ENCODE measurements around the gene CDHR1. TPM values are rescaled to one million over a fixed set of nuclear protein-coding genes. Genes with fewer than 3 reads are reported as not detected.

The CDHR1 gene
- total and polyA plus RNA-seq, 2 of the 8 experiments (the other 6 are each of a cell fraction or from before 2014, with no cell fraction given): 3.9 to 10.5 TPM

DNA sequence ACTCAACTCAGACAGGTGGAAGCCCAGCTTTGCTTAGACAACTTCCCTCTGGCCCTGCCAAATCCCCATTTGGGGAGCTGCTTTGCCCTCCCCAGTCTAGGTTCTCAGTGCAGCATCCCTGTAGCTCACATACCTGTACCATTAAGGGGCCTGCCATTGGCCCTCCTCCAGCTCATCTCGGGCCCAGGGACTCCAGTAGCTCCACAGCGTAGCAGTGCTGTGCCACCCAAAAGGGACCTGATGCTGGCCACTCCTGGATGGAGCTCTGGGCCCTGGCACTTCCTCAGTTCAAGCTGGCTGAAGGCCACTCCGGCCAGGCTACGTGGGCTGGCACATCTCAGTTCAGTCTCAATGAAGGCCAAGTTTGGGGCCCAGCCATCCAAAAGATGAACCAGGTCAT is 39.6 kb downstream of the CDHR1 start:
- Histone ChIP-seq H2BK12ac (ENCODE audit: low read depth, low read length) (no peak overlapping the region), H3K79me1 (ENCODE audit: low read depth, low read length) (no peaks in the 10 kb centered on the region), H3K56ac (replicated peaks; ENCODE audit: insufficient read length, low read depth, low read length) (no peak overlapping the region), H4K8ac (ENCODE audit: extremely low read depth, insufficient read depth, low read length) (no peak overlapping the region), H3K18ac (ENCODE audit: extremely low read depth, low read length) (no peak overlapping the region), H3K4me3 (ENCODE audit: extremely low read depth in 1 of 4, insufficient read depth in 2 of 4, low read depth in 3 of 4, low read length in 4 of 4) (no peak overlapping the region), H2AFZ (ENCODE audit: low read length) (no peak overlapping the region), H3K23me2 (ENCODE audit: low read depth, low read length) (no peaks in the 10 kb centered on the region), H3K23ac (ENCODE audit: insufficient read length) (no peak overlapping the region), H3K4me2 (ENCODE audit: insufficient read depth in 1 of 2, low read depth in 2 of 2, low read length in 2 of 2) (no peak overlapping the region), H3K4me1 (replicated peaks in 1 of 4; ENCODE audit: control insufficient read depth in 3 of 4, insufficient read depth in 4 of 4, low read length in 3 of 4) (peaks cover 0 to 2% (median 0%) of the 10 kb centered on the region in 4 experiments; a peak in 3 of 7 replicates), H2BK15ac (ENCODE audit: low read length) (no peak overlapping the region), H3K36me3 (ENCODE audit: control insufficient read depth in 2 of 4, insufficient read depth in 4 of 4, low read length in 3 of 4) (no peaks in the 10 kb centered on the region), H3K4ac (replicated peaks; ENCODE audit: insufficient read length, low read depth, low read length) (no peak overlapping the region), H3K79me2 (ENCODE audit: control insufficient read depth in 1 of 2, insufficient read depth in 2 of 2, low read length in 2 of 2) (no peaks in the 10 kb centered on the region), H3K14ac (ENCODE audit: insufficient read length) (no peak overlapping the region), H2AK5ac (ENCODE audit: low read depth, low read length) (no peak overlapping the region), H2BK120ac (replicated peaks; ENCODE audit: low read depth, low read length) (no peak overlapping the region), H3K9me3 (ENCODE audit: insufficient read depth in 2 of 2, low read depth in 1 of 2, low read length in 1 of 2) (no peaks in the 10 kb centered on the region), H4K20me1 (replicated peaks in 1 of 2; ENCODE audit: control insufficient read depth in 1 of 2, insufficient read depth in 2 of 2, low read length in 2 of 2) (no peaks in the 10 kb centered on the region), H4K91ac (replicated peaks; ENCODE audit: insufficient read length, low read length) (no peak overlapping the region), H2BK5ac (ENCODE audit: low read depth, low read length) (no peak overlapping the region), H2BK20ac (ENCODE audit: low read length) (no peak overlapping the region), H4K5ac (ENCODE audit: insufficient read length, low read depth, low read length) (no peak overlapping the region), H3K27ac (ENCODE audit: low read depth, low read length) (no peak overlapping the region), H3K27me3 (replicated peaks in 1 of 4; ENCODE audit: control insufficient read depth in 3 of 4, extremely low read depth in 1 of 4, insufficient read depth in 3 of 4, low read length in 3 of 4) (peaks cover 0 to 10% (median 7%) of the 10 kb centered on the region in 4 experiments; a peak in 5 of 7 replicates), H3K9ac (replicated peaks in 1 of 4; ENCODE audit: extremely low read depth in 1 of 4, low read depth in 3 of 4, low read length in 3 of 4) (no peak overlapping the region)
- ChIA-PET CTCF (ENCODE audit: partially characterized antibody) (interaction anchor here (0.9 to 1.7 kb wide), 10 partner anchors 9 to 174 kb away, joined by 3 to 14 read pairs (median 4); no protein-coding TSS in a partner anchor), POLR2A (ENCODE audit: partially characterized antibody) (no interaction called here)
- 84% methylated on average over 4 of the region's 4 CpGs; no CpG with 5 or more reads in 1 of the 2 experiments for WGBS, 2 experiments (ENCODE audit: extremely low coverage in 1 of 2, insufficient coverage in 1 of 2, insufficient read length in 1 of 2, insufficient replicate concordance in 2 of 2, low coverage in 1 of 2, low lambda C conversion rate in 2 of 2, missing lambda C conversion rate in 1 of 2)
- TF ChIP-seq PHF8 (conservative IDR thresholded peaks at IDR 0.05; ENCODE audit: low read depth, low read length) (no peak), HDAC6 (IDR thresholded peaks at IDR 0.05; ENCODE audit: low read depth, low read length) (no peak), MAX (IDR thresholded peaks at IDR 0.05) (no peak)
- FAIRE-seq (no peak), DNase-seq (ENCODE audit: low read depth in 1 of 2, low spot score in 2 of 2) (no peak)

All from H1 (cell line).